ENCODE measurements around the gene H2BK1.

- TF ChIP-seq CTCF (IDR thresholded peaks at IDR 0.05) (no peak), POLR2A (IDR thresholded peaks at IDR 0.05) (no peak)
Measured at GRCh38 chr7:151249034-151249731, 38.9 kb upstream of the H2BK1 start.

Data from right lobe of liver (tissue), 4 donors.